NCI-H2107 treated with DMSO at 0.1 percent for 48 hours (cell line): ENCODE data around the gene OPCML.

Experiments used
- DNase-seq: peaks from one replicate; lab custom pipeline; 2025; ENCODE audit not compliant: unreplicated experiment; lab: John Stamatoyannopoulos, UW

OPCML gene

DNA sequence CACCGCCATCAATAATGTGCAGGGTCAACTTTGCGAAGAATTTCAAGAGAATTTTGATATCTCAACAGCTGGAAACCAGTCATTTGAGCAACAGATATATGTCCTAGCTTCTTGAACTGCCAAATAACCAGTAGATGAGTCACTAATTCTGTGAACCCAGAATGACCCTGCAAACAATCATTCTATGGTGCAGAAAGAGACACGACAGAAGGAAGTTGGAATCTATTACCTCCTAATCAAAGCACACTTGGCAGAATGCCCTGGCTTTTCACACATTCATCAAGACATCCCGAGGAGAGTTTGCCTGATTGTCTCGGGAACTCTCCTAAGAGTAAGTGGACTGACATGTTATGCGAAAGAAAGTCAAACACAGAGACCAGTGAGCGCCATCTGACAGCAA lies 621.1 kb downstream of the OPCML start:
- DNase-seq = no peak

DNA sequence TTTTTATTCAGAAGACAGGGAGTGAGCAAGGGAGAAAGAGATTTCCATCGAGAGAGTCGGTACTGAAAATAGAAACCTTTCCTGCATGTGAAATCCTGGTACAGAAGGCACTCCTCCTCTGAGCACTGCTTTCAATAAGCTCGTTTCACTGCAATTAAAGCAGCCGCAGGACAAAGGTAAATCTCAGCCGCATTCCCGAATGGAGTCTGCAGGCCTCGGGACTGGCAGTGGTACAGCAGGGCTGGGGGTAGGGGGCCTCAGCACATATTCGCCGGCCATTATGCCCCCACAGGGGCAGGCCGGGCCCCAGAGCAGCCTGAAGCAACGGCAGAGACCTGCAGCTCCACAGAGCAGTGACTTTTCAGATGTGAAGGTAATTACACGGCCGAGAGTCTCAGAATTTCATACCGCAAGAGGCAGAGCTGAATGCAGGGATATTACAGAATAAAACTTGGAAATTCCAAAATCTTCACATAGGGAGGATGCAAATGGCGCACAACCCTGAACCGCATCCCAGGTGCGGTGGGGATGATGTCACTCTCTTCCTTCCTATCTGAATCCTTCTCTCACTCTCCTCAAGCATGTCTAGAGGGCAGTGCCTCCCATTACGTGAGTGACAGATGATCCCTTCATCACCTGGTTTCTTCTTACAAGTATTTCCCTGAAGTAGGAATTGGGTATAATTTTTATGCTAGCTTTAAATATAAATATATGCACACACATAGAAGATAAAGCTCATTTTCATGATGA lies 622.1 kb downstream of the OPCML start:
- no peak for DNase-seq

- DNase-seq = no peak
Measured at GRCh38 chr11:132909021-132909606, 623.2 kb downstream of the OPCML start.

DNA sequence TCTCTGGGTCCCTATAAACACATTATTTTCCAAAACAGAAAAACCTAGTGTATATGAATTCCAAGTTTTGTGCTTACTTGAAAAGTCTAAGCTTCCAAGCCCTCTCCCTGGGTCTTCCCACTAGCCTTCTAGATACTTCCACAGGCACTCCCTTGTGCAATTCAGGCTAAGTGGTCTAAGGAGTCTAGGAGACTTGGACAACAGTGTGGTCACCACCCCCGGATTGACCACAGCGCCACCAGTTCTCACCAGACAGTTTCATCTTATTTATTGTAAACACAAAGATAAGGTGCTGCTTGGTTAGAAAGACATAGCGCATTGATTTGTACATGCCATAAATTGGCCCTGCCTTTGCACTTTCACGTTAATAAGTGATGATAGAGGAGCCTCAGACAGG lies 623.9 kb downstream of the OPCML start:
- DNase-seq = no peak

GRCh38 chr11:132907651-132908413 lies 624.5 kb downstream of the OPCML start:
- no peak for DNase-seq

DNA sequence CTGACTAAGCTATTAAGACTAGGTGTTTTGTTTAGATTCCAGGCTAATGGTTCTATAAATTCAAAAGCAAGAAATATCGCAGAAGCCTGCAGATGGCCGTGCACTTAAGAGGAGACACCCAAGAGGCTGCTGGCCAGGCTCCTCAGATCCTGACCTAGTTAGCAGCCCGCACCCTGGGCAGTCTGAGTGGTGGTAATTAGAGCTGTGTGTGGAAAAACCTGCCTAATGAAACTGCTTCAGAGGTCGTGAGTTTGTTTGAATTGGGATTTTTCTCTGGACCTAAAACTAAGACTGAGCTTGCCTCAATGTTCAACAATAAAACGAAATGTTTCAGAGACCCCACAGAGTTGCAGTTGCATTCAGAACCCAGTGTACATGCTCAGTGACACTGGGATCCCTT lies 627.7 kb downstream of the OPCML start:
- DNase-seq = no peak

DNA sequence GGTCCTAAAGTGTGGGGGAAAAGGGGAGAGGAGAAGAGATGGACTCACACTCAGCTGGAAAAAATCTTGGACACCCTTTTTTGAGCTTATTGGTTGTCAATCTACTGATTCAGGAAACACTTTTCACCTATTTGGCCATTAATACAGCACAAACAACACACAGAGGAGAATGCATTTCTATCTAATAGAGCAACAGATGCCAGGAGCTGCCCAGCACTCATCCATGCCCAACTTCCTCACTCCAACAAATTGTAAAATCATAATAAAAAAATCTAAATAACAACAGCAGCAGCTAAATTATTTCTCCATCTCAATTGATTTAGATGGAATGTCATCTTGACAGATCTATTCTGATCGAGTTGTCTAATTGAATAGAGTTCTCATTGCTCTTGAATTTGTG lies 628.2 kb downstream of the OPCML start:
- no peak for DNase-seq

GRCh38 chr11:132901638-132902471 lies 630.4 kb downstream of the OPCML start:
- DNase-seq = no peak

DNA sequence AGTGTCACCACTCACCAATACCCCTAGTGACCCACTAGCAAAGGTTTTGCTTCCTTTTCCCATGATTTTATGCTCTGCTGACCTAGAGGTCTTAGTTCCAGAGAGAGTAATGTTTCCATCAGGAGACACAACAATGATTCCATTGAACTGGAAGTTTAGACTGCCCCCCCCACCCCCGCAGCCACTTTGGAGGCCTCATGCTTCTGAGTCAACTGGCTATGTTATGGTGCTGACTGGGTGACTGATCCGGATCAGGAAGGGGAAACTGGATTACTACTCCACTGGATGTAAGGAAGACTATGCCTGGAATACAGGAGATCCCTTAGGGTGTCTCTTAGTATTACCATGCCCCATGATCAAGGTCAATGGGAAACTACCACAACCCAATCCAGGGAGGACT lies 633.6 kb downstream of the OPCML start:
- no peak for DNase-seq

- no peak for DNase-seq
Measured at GRCh38 chr11:132898021-132898420, 634.3 kb downstream of the OPCML start.

DNA sequence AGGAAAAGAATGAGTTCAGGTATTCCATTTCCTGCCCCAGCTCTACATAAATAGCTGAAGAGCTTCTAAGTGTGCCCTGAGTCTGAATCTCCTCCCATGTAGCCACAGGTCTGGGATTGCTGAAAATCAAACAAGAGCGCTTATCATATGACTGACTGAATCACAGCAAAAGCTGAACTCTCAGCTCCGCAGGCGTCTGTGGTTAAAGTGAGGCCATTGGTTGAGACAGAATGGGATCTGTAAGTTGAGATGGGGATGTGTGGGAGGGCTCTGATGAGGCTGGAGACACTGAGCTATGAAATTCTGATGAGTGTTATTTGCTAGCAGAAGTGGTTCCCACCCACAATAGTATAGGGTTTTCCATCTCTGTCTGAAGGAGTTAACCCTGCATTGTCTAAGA lies 637.0 kb downstream of the OPCML start:
- DNase-seq = no peak

DNA sequence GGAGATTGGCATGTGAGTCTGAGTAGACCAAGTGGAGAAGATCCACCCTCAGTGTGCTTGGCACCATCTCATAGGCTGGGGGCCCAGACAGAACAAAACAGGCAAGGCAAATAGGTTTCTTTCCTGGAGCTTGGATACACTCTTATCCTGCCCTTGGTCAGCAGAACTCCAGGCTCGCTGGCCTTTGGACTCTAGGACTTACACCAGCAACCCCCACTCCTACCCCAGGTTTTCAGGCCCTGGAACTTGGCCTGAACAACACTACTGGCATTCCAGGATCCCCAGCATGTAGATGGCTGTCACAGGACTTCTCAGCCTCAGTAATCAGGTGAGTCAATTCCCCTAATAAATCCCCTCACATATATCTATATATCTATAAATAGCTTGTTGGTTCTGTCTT lies 637.7 kb downstream of the OPCML start:
- no peak for DNase-seq

- DNase-seq = no peak
Measured at GRCh38 chr11:132892876-132893275, 639.4 kb downstream of the OPCML start.

GRCh38 chr11:132888226-132888625 lies 644.1 kb downstream of the OPCML start:
- DNase-seq = no peak

- DNase-seq = no peak
Measured at GRCh38 chr11:132886335-132886734, 646.0 kb downstream of the OPCML start.

GRCh38 chr11:132883241-132883640 lies 649.1 kb downstream of the OPCML start:
- no peak for DNase-seq

GRCh38 chr11:132881622-132882021 lies 650.7 kb downstream of the OPCML start:
- no peak for DNase-seq

DNA sequence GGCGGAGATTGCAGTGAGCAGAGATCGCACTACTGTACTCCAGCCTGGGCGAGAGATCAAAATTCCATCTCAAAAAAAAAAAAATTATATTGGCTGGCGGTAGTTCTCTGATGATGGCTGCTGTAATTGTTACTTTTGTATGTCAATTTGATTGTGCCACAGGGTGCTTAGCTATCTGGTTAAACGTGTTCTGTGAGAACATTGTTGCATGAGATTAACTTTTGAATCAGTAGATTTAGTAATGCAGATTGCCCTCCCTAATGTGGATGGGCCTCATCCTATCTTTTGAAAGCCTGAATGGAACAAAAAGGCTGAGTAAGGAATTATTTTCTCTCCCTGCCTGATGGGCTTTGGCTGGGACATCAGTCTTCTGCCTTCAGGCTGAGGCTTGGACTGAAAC lies 654.2 kb downstream of the OPCML start:
- DNase-seq = no peak

GRCh38 chr11:132876705-132877104 lies 655.6 kb downstream of the OPCML start:
- no peak for DNase-seq

- DNase-seq = no peak
Measured at GRCh38 chr11:132876239-132876638, 656.1 kb downstream of the OPCML start.

- no peak for DNase-seq
Measured at GRCh38 chr11:132874638-132875037, 657.7 kb downstream of the OPCML start.
